ENCODE data around the gene DISP2.

Gene DISP2

GRCh38 chr15:40392986-40393948, 35.2 kb downstream of the DISP2 start:
- no peak for DNase-seq

- no peak for DNase-seq
Observed at GRCh38 chr15:40397688-40398412, 39.8 kb downstream of the DISP2 start.

GRCh38 chr15:40398413-40398873, 40.4 kb downstream of the DISP2 start:
- DNase-seq: no peak

GRCh38 chr15:40399370-40399769, 41.4 kb downstream of the DISP2 start:
- no peak for DNase-seq

GRCh38 chr15:40405501-40406381, 47.7 kb downstream of the DISP2 start, which contains the start of gene IVD:
IVD (plus strand) TSS chr15:40405795; CDS start chr15:40405828, 33 bp downstream.
- peak; percentile 90 for DNase-seq

GRCh38 chr15:40407330-40407990, 49.4 kb downstream of the DISP2 start:
- no peak for DNase-seq

- DNase-seq: no peak
Observed at GRCh38 chr15:40409366-40409765, 51.3 kb downstream of the DISP2 start.

- DNase-seq: no peak
Observed at GRCh38 chr15:40410476-40410875, 52.5 kb downstream of the DISP2 start.

- DNase-seq: no peak
Observed at GRCh38 chr15:40412095-40412759, 54.2 kb downstream of the DISP2 start.

GRCh38 chr15:40413036-40413435, 55.0 kb downstream of the DISP2 start:
- no peak for DNase-seq

GRCh38 chr15:40414816-40415215, 56.8 kb downstream of the DISP2 start:
- DNase-seq: no peak

GRCh38 chr15:40415226-40415625, 57.2 kb downstream of the DISP2 start:
- no peak for DNase-seq

GRCh38 chr15:40416056-40416455, 58.0 kb downstream of the DISP2 start:
- no peak for DNase-seq

GRCh38 chr15:40418126-40418525, 60.1 kb downstream of the DISP2 start:
- DNase-seq: no peak

- no peak for DNase-seq
Observed at GRCh38 chr15:40420071-40420713, 62.2 kb downstream of the DISP2 start.

GRCh38 chr15:40420793-40421192, 62.8 kb downstream of the DISP2 start:
- DNase-seq: peak; percentile 40

GRCh38 chr15:40421246-40422157, 63.5 kb downstream of the DISP2 start:
- DNase-seq: peak; percentile 57

GRCh38 chr15:40424483-40425115, 66.6 kb downstream of the DISP2 start:
- DNase-seq: no peak

GRCh38 chr15:40425681-40426080, 67.7 kb downstream of the DISP2 start:
- DNase-seq: no peak

Data from NCI-H345 (cell line).